GM12878 (cell line): ENCODE results near the gene PAX2.

ENCODE experiments used
- CEBPB ChIP-seq, 2 experiments: fragments of 150-350 bp in 1 of 2; IDR thresholded peaks; 2 replicates each; pipeline ENCODE4 v1.6.1; 2012 to 2014; ENCODE audit warnings: low read depth in 2 of 2, low read length in 2 of 2, borderline replicate concordance in 1 of 2, inconsistent platforms in 1 of 2
- EZH2 ChIP-seq: IDR thresholded peaks from 2 replicates; pipeline ENCODE4 v1.6.1; 2012; ENCODE audit warnings: low read depth, mild to moderate bottlenecking, control low read depth, inconsistent platforms, low read length, borderline replicate concordance; ENCODE audit not compliant: control insufficient read depth
- HDAC6 ChIP-seq: fragments of 200-600 bp; sonication (generic); IDR thresholded peaks from one replicate; pipeline ENCODE4 v1.8.0; 2017; ENCODE audit warnings: antibody characterized with exemption; ENCODE audit not compliant: unreplicated experiment
- MEF2A ChIP-seq: IDR thresholded peaks from 2 replicates; pipeline ENCODE4 v1.6.1; 2011; ENCODE audit warnings: low read depth, mild to moderate bottlenecking, low read length, moderate library complexity; ENCODE audit not compliant: insufficient read depth
- MEF2B ChIP-seq: fragments of 450-650 bp; IDR thresholded peaks from 2 replicates; pipeline ENCODE4 v1.6.1; 2018; ENCODE audit warnings: mild to moderate bottlenecking, moderate library complexity; ENCODE audit not compliant: partially characterized antibody, poor library complexity, severe bottlenecking
- RAD21 ChIP-seq: IDR thresholded peaks from 2 replicates; pipeline ENCODE4 v1.6.1; 2011; ENCODE audit warnings: mild to moderate bottlenecking, low read depth, low read length, moderate library complexity; ENCODE audit not compliant: insufficient read depth
- RB1 ChIP-seq: fragments of 450-650 bp; formaldehyde crosslinking; IDR thresholded peaks from 2 replicates; pipeline ENCODE4 v1.6.1; 2017; ENCODE audit warnings: mild to moderate bottlenecking, borderline replicate concordance
- TCF7 ChIP-seq: IDR thresholded peaks from 2 replicates; pipeline ENCODE4 v1.6.1; 2014; ENCODE audit warnings: antibody characterized with exemption, borderline replicate concordance
- YBX1 ChIP-seq: fragments of 450-650 bp; IDR thresholded peaks from 2 replicates; pipeline ENCODE4 v1.6.1; 2016; ENCODE audit warnings: antibody characterized with exemption
- ZNF274 ChIP-seq: IDR thresholded peaks from one replicate; pipeline ENCODE4 v1.8.0; 2011; ENCODE audit not compliant: insufficient read length, insufficient read depth
- ZZZ3 ChIP-seq: IDR thresholded peaks from 2 replicates; pipeline ENCODE4 v1.6.1; 2011; ENCODE audit warnings: low read depth; ENCODE audit not compliant: control insufficient read depth, insufficient read length
- TF ChIP-seq, protein P1 (sequence below): fragments of 450-650 bp; IDR thresholded peaks from 2 replicates; pipeline ENCODE4 v1.6.1; 2018; ENCODE audit warnings: borderline replicate concordance, mild to moderate bottlenecking; ENCODE audit not compliant: partially characterized antibody
- TF ChIP-seq, protein P2 (sequence below), 3 experiments: IDR thresholded peaks in 2 of 3; conservative IDR thresholded peaks in 1 of 3; 2 replicates each; pipeline ENCODE4 v1.5.1; 2011; ENCODE audit warnings: low read depth in 3 of 3, low read length in 3 of 3, mild to moderate bottlenecking in 3 of 3, control low read depth in 2 of 3, moderate library complexity in 2 of 3, inconsistent platforms in 1 of 3, mixed read lengths in 1 of 3; ENCODE audit not compliant: control insufficient read depth in 2 of 3, insufficient read depth in 1 of 3; ENCODE audit errors: extremely low read depth in 1 of 3
- TF ChIP-seq, protein P3 (sequence below): IDR thresholded peaks from 2 replicates; pipeline ENCODE4 v1.6.1; 2011; ENCODE audit warnings: low read depth, mild to moderate bottlenecking, low read length, moderate library complexity, borderline replicate concordance; ENCODE audit errors: extremely low read depth

DNA sequence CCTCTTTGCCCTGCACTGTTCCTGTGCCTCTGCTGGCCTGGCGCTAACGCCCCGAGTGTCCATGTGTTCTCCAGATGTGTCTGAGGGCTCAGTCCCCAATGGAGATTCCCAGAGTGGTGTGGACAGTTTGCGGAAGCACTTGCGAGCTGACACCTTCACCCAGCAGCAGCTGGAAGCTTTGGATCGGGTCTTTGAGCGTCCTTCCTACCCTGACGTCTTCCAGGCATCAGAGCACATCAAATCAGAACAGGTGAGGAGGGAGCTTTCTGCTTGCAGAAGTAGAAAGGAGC lies 60.9 kb downstream of the PAX2 start:
- TF ChIP-seq, protein P1, sequence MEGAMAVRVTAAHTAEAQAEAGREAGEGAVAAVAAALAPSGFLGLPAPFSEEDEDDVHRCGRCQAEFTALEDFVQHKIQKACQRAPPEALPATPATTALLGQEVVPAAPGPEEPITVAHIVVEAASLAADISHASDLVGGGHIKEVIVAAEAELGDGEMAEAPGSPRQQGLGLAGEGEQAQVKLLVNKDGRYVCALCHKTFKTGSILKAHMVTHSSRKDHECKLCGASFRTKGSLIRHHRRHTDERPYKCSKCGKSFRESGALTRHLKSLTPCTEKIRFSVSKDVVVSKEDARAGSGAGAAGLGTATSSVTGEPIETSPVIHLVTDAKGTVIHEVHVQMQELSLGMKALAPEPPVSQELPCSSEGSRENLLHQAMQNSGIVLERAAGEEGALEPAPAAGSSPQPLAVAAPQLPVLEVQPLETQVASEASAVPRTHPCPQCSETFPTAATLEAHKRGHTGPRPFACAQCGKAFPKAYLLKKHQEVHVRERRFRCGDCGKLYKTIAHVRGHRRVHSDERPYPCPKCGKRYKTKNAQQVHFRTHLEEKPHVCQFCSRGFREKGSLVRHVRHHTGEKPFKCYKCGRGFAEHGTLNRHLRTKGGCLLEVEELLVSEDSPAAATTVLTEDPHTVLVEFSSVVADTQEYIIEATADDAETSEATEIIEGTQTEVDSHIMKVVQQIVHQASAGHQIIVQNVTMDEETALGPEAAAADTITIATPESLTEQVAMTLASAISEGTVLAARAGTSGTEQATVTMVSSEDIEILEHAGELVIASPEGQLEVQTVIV, result no peak
- no peak for TF ChIP-seq RB1
- TF ChIP-seq EZH2, result no peak
- no peak for TF ChIP-seq HDAC6
- TF ChIP-seq, protein P2, sequence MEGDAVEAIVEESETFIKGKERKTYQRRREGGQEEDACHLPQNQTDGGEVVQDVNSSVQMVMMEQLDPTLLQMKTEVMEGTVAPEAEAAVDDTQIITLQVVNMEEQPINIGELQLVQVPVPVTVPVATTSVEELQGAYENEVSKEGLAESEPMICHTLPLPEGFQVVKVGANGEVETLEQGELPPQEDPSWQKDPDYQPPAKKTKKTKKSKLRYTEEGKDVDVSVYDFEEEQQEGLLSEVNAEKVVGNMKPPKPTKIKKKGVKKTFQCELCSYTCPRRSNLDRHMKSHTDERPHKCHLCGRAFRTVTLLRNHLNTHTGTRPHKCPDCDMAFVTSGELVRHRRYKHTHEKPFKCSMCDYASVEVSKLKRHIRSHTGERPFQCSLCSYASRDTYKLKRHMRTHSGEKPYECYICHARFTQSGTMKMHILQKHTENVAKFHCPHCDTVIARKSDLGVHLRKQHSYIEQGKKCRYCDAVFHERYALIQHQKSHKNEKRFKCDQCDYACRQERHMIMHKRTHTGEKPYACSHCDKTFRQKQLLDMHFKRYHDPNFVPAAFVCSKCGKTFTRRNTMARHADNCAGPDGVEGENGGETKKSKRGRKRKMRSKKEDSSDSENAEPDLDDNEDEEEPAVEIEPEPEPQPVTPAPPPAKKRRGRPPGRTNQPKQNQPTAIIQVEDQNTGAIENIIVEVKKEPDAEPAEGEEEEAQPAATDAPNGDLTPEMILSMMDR (IDR thresholded peaks at IDR 0.05 in 2 of 3, conservative IDR thresholded peaks at IDR 0.05 in 1 of 3; ENCODE audit: control insufficient read depth in 2 of 3, extremely low read depth in 1 of 3, insufficient read depth in 1 of 3, low read depth in 3 of 3, low read length in 3 of 3), result no peak
- no peak for TF ChIP-seq CEBPB (IDR thresholded peaks at IDR 0.05; ENCODE audit: borderline replicate concordance in 1 of 2, low read depth in 2 of 2, low read length in 2 of 2)
- TF ChIP-seq ZNF274, result no peak
- TF ChIP-seq RAD21, result no peak
- TF ChIP-seq MEF2B, result no peak
- TF ChIP-seq, protein P3, sequence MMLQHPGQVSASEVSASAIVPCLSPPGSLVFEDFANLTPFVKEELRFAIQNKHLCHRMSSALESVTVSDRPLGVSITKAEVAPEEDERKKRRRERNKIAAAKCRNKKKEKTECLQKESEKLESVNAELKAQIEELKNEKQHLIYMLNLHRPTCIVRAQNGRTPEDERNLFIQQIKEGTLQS, result no peak
- no peak for TF ChIP-seq ZZZ3
- TF ChIP-seq YBX1, result no peak
- TF ChIP-seq MEF2A, result no peak
- no peak for TF ChIP-seq TCF7
